HG03460 (cell line): ENCODE data around the gene PTRH2.
"Not testable (repeated sequence)": the region's sequence is repeated elsewhere in the genome, so short reads cannot be mapped to it uniquely, and the experiment has no call there.

Source experiments
- ATAC-seq: cut with Tn5 transposase; IDR thresholded peaks from one replicate; pipeline ENCODE4 v1.9.1; 2021; ENCODE audit not compliant: unreplicated experiment

The PTRH2 gene

DNA sequence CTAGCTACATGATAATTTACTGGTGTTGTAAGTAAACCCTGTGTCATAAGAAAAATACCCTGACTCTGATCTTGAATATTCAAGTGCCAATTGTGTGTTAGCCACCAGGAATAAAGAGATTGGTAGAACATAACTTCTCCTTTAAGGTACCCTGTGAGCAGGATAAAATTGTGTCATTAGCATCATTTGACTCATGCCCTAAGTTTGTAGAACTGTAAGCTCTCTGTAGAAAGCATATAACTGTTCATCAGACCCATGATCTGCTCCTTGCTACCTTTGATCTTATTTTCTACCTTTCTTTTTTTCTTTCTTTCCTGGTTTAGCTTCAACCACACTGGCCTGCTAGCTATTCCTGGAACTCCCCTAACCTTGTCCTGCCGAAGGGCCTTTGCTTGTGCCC, 35.8 kb downstream of the PTRH2 start:
- ATAC-seq = no peak

DNA sequence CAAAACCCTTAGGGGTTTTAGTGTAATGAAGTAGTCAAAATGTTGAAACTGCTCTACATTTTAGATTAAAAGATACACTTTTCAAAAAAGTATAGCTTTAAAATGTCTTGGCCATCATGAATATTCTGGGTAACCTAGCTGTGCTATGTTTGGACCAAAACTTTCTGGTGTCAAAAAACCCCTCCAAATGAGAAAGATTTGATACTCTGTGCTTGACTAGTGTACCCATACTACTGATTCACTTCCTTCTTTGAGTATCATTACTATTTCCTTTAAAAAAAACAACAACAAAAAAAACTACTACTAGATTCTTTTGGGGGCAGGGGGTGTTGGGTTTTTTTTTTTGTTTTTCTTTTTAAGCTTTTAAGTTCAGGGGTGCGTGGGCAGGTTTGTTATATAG, 37.3 kb downstream of the PTRH2 start:
- no peak for ATAC-seq

DNA sequence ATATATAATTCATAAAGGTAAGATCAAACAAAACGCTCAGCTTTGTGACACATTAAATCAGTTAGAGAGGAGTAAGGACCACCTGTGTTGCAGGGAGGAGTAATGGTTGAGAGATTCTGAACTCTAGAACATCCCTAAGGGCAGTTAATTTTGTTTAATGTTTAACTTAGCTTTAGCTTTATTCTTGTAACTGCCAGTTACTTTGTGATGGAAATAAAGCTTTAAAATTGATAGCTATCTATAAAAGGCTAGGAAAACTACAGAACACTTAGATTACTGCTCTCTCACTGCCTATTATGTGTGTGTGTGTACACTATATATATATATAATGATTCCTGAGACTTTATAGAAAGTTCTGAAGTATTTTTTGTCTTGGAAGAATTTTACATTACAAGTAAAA, 37.8 kb downstream of the PTRH2 start:
- peak; percentile 64 for ATAC-seq

DNA sequence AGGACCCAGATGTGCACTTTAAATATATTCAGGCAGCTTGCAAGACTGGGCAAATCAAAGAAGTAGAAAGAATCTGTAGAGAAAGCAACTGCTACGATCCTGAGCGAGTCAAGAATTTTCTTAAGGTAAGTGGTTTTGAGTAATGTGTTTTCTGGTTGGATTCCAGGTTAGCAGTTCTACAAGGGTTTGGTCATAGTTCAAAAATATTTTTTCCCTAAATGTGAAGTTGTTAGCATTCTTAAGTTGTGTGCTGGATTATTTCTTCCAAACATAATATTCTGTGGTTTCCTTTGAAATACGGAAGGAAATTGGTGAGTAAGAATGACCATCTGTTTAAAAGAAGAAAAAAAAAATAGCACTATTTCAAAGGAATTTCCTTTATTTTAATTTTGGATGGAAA, 38.4 kb downstream of the PTRH2 start:
- no peak for ATAC-seq

DNA sequence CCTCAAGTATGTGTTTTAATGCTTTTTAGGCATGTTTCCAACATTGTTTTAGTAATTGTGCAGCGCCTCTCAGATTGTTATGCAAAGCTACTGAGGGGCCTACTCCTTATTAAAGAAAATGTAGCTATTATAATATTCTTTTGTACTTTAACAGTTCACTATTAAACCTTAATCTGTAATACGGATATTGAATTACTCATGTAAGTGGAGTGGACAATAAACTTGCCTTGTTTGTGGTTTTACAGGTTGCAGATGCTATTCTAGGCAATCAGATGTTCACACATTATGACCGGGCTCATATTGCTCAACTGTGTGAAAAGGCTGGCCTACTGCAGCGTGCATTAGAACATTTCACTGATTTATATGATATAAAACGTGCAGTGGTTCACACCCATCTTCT, 41.0 kb downstream of the PTRH2 start:
- no peak for ATAC-seq

DNA sequence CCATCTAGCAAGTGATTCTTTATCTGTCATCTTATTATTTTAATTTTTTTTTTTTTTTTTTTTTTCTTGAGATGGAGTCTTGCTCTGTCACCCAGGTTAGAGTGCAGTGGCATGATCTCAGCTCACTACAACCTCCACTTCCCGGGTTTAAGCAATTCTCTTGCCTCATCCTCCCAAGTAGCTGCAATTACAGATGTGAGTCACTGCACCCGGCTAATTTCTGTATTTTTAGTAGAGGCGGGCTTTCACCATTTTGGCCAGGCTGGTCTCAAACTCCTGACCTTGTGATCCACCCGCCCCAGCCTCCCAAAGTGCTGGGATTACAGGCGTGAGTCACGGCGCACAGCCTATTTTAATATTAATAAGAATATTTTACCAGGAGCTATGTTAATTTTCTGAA, 50.6 kb downstream of the PTRH2 start:
- not testable (repeated sequence) for ATAC-seq

DNA sequence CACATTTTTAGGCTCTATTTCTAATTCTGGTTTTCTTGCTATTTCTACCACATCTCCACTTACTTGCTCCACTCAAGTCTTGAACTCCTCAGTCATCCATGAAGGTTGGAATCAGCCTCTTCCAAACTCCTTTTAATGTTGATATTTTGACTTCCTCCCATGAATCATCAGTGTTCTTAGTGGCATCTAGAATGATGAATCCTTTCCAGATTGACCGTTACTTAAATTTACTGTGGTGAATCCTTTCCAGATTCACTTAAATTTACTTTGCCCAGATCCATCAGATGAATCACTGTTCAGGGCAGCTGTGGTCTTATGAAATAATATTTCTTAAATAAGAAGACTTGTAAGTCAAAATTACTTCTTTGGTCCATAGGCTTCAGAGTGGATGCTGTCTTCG, 55.1 kb downstream of the PTRH2 start:
- ATAC-seq = no peak

DNA sequence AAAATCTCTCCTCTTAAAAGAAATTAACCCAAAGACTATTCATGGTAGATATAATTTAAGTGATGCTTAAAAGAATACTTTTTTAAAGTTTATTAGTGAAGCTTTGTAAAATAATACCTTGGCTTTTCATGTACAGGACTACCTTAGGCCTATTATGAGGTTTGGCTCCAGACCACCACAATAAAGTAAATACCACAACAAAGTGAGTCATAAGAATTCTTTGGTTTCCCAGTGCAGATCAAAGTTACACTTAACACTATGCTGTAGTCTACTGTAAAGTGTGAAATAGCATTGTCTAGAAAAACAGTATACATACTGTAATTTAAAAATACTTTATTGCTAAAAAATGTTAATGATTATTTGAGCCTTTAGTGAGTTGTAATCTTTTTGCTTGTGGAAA, 55.9 kb downstream of the PTRH2 start:
- ATAC-seq = no peak

DNA sequence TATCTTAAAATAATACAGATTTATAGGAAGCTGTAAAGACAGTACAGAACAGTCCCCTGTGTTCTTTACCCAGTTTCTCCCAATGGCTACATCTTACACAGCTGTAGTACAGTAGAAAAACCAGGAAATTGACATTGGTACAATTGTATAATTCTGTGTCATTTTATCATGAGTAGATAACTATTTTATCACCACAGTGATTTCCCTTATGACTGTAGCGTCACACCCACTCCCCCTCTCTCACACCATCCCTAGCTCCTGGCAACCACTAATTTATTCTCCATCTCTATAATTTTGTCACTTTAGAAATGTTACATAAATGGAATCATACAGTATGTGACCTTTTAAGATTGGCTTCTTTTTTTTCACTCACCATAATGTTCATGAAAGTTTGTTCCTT, 56.6 kb downstream of the PTRH2 start:
- ATAC-seq = no peak

DNA sequence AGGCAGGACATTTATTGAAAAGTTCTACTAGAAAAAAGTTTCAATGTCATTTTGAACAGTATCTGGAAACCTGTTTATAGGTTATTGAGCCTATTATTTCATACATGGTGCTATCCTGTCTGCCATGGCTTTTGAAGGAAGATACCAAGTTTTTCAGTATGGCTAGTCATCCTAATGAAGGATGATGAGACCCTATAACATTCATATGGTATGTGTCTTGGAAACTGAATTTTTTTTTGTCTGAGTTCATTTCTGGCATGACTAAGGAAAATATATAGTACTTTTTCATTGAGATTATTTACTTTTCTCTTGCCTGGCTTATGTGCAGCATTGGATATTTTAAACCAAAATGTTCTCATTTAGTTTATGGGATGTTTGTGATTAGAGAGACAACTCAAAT, 57.3 kb downstream of the PTRH2 start:
- ATAC-seq = no peak
